K562 (cell line): Measurements from ENCODE around the gene PSG7.
A peak's percentile ranks its signal among the peaks of the same experiment; 100 is the strongest.

Source experiments
- ATF7 ChIP-seq: fragments of 450-650 bp; IDR thresholded peaks from 2 replicates; pipeline ENCODE4 v1.7.1; 2014; ENCODE audit warnings: mild to moderate bottlenecking, moderate library complexity
- CBFB ChIP-seq: sonication (generic); formaldehyde crosslinking; IDR thresholded peaks from 2 replicates; pipeline ENCODE4 v1.4.0; 2020; ENCODE audit warnings: mild to moderate bottlenecking, missing genetic modification reagents
- GTF2F1 ChIP-seq: IDR thresholded peaks from 2 replicates; pipeline ENCODE4 v1.6.1; 2011; ENCODE audit warnings: low read depth, low read length, improper control_type of control experiment
- HDAC6 ChIP-seq: IDR thresholded peaks from 2 replicates; pipeline ENCODE4 v1.6.1; 2012; ENCODE audit warnings: low read depth, mild to moderate bottlenecking, control low read depth, inconsistent platforms, low read length, moderate library complexity
- LEF1 ChIP-seq: fragments of 450-650 bp; IDR thresholded peaks from 2 replicates; pipeline ENCODE4 v1.6.1; 2016; ENCODE audit warnings: mild to moderate bottlenecking
- PHF21A ChIP-seq: fragments of 450-650 bp; IDR thresholded peaks from 2 replicates; pipeline ENCODE4 v1.6.1; 2017; ENCODE audit warnings: low read depth, borderline replicate concordance
- TAF15 ChIP-seq: fragments of 200-400 bp; formaldehyde crosslinking; IDR thresholded peaks from 2 replicates; pipeline ENCODE4 v1.6.1; 2017; ENCODE audit warnings: mild to moderate bottlenecking, low read depth, low read length, moderate library complexity
- ZEB2 ChIP-seq: fragments of 450-650 bp; IDR thresholded peaks from 2 replicates; pipeline ENCODE4 v1.6.1; 2016
- TF ChIP-seq, protein P1 (sequence below), 3 experiments: IDR thresholded peaks in 2 of 3; conservative IDR thresholded peaks in 1 of 3; 2 replicates each; pipeline ENCODE4 v1.5.1; 2011 to 2012; ENCODE audit warnings: low read length in 3 of 3, mild to moderate bottlenecking in 3 of 3, control low read depth in 2 of 3, improper control_type of control experiment in 1 of 3, inconsistent platforms in 1 of 3, low read depth in 1 of 3, mixed read lengths in 1 of 3, moderate library complexity in 1 of 3; ENCODE audit not compliant: insufficient read depth in 2 of 3

DNA sequence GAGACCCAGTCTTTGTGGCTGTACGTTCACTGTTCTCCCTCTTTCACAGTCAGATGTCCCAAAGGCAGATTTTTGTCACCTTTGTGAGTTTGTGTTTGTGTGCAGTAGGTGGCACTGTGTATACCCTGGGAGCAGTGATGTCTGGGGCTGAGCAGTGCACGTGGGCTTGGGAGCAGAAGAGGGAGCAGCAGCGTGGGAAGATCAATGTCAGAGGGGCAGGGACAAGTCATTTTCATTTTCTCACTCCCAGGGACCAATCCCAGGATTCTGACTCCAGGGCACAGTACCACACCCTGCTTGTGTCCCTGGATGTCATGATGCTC, 17.3 kb downstream of the PSG7 start:
- TF ChIP-seq CBFB (CRISPR knock-in tag): no peak
- no peak for TF ChIP-seq GTF2F1
- TF ChIP-seq ATF7: no peak
- no peak for TF ChIP-seq PHF21A
- no peak for TF ChIP-seq LEF1
- TF ChIP-seq ZEB2: no peak
- TF ChIP-seq HDAC6: no peak
- TF ChIP-seq TAF15: no peak
- TF ChIP-seq, protein P1, sequence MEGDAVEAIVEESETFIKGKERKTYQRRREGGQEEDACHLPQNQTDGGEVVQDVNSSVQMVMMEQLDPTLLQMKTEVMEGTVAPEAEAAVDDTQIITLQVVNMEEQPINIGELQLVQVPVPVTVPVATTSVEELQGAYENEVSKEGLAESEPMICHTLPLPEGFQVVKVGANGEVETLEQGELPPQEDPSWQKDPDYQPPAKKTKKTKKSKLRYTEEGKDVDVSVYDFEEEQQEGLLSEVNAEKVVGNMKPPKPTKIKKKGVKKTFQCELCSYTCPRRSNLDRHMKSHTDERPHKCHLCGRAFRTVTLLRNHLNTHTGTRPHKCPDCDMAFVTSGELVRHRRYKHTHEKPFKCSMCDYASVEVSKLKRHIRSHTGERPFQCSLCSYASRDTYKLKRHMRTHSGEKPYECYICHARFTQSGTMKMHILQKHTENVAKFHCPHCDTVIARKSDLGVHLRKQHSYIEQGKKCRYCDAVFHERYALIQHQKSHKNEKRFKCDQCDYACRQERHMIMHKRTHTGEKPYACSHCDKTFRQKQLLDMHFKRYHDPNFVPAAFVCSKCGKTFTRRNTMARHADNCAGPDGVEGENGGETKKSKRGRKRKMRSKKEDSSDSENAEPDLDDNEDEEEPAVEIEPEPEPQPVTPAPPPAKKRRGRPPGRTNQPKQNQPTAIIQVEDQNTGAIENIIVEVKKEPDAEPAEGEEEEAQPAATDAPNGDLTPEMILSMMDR (IDR thresholded peaks at IDR 0.05 in 2 of 3, conservative IDR thresholded peaks at IDR 0.05 in 1 of 3; ENCODE audit: insufficient read depth in 2 of 3, low read depth in 1 of 3, low read length in 3 of 3): 0 out of 6 replicates have a peak, but pooled peaks of 2 of the 3 experiments have one; percentile 1 to 28
